ENCODE data around the gene GPR155.

GPR155 gene

DNA sequence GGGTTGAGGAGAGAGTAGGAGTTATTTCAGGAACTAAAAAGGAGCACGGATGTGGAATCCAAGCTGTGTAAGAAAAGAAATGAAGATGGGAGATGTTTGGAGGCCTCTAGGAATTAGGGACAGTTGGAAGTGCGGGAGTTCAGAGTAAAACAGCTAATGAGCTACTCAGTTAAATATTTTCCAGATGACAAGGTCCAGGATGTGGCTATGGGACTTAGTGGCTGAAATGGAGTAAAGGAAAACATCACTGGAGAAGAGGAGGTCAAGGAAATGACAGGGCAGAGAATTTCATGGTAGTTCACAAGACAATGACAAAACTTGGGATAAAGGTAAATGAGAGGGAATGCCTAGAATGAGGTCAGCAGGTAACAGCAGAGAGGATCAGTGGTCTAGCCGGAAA lies 13.0 kb downstream of the GPR155 start:
- no peaks in the 10 kb centered on the region for H3K27me3 ChIP-seq (ENCODE audit: control insufficient read depth in 1 of 2, insufficient read depth in 2 of 2, low read length in 2 of 2)
- no peaks in the 10 kb centered on the region for H3K9me3 ChIP-seq (ENCODE audit: control insufficient read depth in 1 of 2, low read length in 2 of 2)
- H3K27ac ChIP-seq (ENCODE audit: low read depth, low read length) = no peak overlapping the region
- peaks cover 0 to 6% of the 10 kb centered on the region in 2 donors for H3K4me1 ChIP-seq (ENCODE audit: control insufficient read depth in 1 of 2, insufficient read depth in 2 of 2, low read length in 2 of 2)
- H3K4me3 ChIP-seq (ENCODE audit: low read depth in 1 of 2, low read length in 2 of 2) = no peak overlapping the region
- H3K36me3 ChIP-seq (ENCODE audit: control insufficient read depth in 1 of 2, insufficient read depth in 2 of 2, low read length in 2 of 2) = peaks cover 0 to 3% of the 10 kb centered on the region in 2 donors
- H3K9ac ChIP-seq (ENCODE audit: low read depth in 1 of 2, low read length in 2 of 2) = no peak overlapping the region

DNA sequence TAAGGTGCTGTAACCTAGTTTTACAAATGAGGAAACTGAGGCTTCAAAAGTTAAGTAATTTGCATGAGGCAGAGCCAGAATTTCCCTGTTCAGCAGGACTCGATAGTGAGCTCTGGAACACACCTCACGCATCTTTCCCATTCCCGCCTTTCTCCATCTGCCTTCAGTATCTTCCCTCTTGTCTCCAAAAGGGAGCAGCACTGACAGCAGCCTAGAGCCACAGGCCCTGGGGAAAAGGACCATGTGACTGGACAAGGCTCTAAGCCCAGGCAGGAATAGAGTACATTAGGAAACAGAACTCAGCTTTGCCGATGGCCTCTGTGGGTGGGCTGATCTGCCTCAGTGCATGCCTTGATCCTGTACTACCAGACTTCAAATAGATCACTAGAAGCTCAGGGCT lies 21.5 kb downstream of the GPR155 start:
- H3K4me1 ChIP-seq (ENCODE audit: control insufficient read depth in 1 of 2, insufficient read depth in 2 of 2, low read length in 2 of 2) = no peaks in the 10 kb centered on the region

GRCh38 chr2:174461221-174461620 lies 25.6 kb downstream of the GPR155 start:
- H3K9ac ChIP-seq (ENCODE audit: low read depth in 1 of 2, low read length in 2 of 2) = no peak overlapping the region
- no peaks in the 10 kb centered on the region for H3K4me1 ChIP-seq (ENCODE audit: control insufficient read depth in 1 of 2, insufficient read depth in 2 of 2, low read length in 2 of 2)
- no peaks in the 10 kb centered on the region for H3K9me3 ChIP-seq (ENCODE audit: control insufficient read depth in 1 of 2, low read length in 2 of 2)
- H3K36me3 ChIP-seq (ENCODE audit: control insufficient read depth in 1 of 2, insufficient read depth in 2 of 2, low read length in 2 of 2) = no peaks in the 10 kb centered on the region
- no peak overlapping the region for H3K27ac ChIP-seq (ENCODE audit: low read depth, low read length)
- H3K4me3 ChIP-seq (ENCODE audit: low read depth in 1 of 2, low read length in 2 of 2) = no peak overlapping the region
- H3K27me3 ChIP-seq (ENCODE audit: control insufficient read depth in 1 of 2, insufficient read depth in 2 of 2, low read length in 2 of 2) = no peaks in the 10 kb centered on the region

More for the DNA sequence above, 21.5 kb downstream of the GPR155 start:
- Histone ChIP-seq H3K27ac (ENCODE audit: low read depth, low read length) (no peak overlapping the region), H3K9ac (ENCODE audit: low read depth in 1 of 2, low read length in 2 of 2) (no peak overlapping the region), H3K4me3 (ENCODE audit: low read depth in 1 of 2, low read length in 2 of 2) (no peak overlapping the region), H3K36me3 (ENCODE audit: control insufficient read depth in 1 of 2, insufficient read depth in 2 of 2, low read length in 2 of 2) (no peaks in the 10 kb centered on the region), H3K27me3 (ENCODE audit: control insufficient read depth in 1 of 2, insufficient read depth in 2 of 2, low read length in 2 of 2) (no peaks in the 10 kb centered on the region), H3K9me3 (ENCODE audit: control insufficient read depth in 1 of 2, low read length in 2 of 2) (no peaks in the 10 kb centered on the region)

DNA sequence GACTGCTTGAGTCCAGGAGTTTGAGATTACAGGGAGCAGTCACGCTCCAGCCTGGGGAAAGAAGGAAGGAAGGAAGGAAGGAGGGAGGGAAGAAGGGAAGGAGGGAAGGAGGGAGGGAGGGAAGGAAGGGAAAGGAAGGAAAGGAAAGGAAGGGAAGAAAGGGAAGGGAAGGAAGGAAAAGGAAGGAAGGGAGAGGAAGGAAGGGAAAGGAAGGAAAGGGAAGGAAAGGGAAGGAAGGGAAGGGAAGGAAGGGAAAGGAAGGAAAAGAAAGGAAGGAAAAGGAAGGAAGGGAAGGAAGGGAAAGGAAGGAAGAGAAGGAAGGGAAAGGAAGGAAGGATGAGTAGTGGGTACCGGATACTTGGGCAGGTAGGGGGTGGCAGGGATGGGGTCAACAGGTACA lies 32.3 kb downstream of the GPR155 start:
- Histone ChIP-seq H3K4me3 (ENCODE audit: low read depth in 1 of 2, low read length in 2 of 2) (no peak overlapping the region), H3K27me3 (ENCODE audit: control insufficient read depth in 1 of 2, insufficient read depth in 2 of 2, low read length in 2 of 2) (no peaks in the 10 kb centered on the region), H3K27ac (ENCODE audit: low read depth, low read length) (no peak overlapping the region), H3K4me1 (ENCODE audit: control insufficient read depth in 1 of 2, insufficient read depth in 2 of 2, low read length in 2 of 2) (no peaks in the 10 kb centered on the region), H3K9ac (ENCODE audit: low read depth in 1 of 2, low read length in 2 of 2) (no peak overlapping the region), H3K36me3 (ENCODE audit: control insufficient read depth in 1 of 2, insufficient read depth in 2 of 2, low read length in 2 of 2) (no peaks in the 10 kb centered on the region), H3K9me3 (ENCODE audit: control insufficient read depth in 1 of 2, low read length in 2 of 2) (no peaks in the 10 kb centered on the region)

GRCh38 chr2:174450021-174450816 lies 36.6 kb downstream of the GPR155 start:
- Histone ChIP-seq H3K27me3 (ENCODE audit: control insufficient read depth in 1 of 2, insufficient read depth in 2 of 2, low read length in 2 of 2) (no peaks in the 10 kb centered on the region), H3K9ac (ENCODE audit: low read depth in 1 of 2, low read length in 2 of 2) (no peak overlapping the region), H3K4me1 (ENCODE audit: control insufficient read depth in 1 of 2, insufficient read depth in 2 of 2, low read length in 2 of 2) (no peaks in the 10 kb centered on the region), H3K4me3 (ENCODE audit: low read depth in 1 of 2, low read length in 2 of 2) (no peak overlapping the region), H3K9me3 (ENCODE audit: control insufficient read depth in 1 of 2, low read length in 2 of 2) (no peaks in the 10 kb centered on the region), H3K36me3 (ENCODE audit: control insufficient read depth in 1 of 2, insufficient read depth in 2 of 2, low read length in 2 of 2) (no peaks in the 10 kb centered on the region), H3K27ac (ENCODE audit: low read depth, low read length) (no peak overlapping the region)

DNA sequence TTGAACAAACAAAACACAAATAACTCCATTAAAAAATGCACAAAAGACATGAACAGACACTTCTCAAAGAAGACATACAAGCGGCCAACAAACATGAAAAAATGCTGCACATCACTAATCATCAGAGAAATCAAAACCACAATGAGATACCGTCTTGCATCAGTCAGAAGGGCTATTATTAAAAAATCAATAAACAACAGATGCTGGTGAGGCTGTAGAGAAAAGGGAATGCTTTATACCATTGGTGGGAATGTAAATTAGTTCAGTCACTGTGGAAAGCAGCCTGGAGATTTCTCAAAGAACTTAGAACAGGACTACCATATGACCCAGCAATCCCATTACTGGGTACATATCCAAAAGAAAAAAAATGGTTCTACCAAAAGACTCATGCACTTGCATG lies 37.8 kb downstream of the GPR155 start:
- no peak overlapping the region for H3K4me3 ChIP-seq (ENCODE audit: low read depth in 1 of 2, low read length in 2 of 2)
- no peaks in the 10 kb centered on the region for H3K4me1 ChIP-seq (ENCODE audit: control insufficient read depth in 1 of 2, insufficient read depth in 2 of 2, low read length in 2 of 2)
- H3K27me3 ChIP-seq (ENCODE audit: control insufficient read depth in 1 of 2, insufficient read depth in 2 of 2, low read length in 2 of 2) = no peaks in the 10 kb centered on the region
- no peaks in the 10 kb centered on the region for H3K9me3 ChIP-seq (ENCODE audit: control insufficient read depth in 1 of 2, low read length in 2 of 2)
- no peaks in the 10 kb centered on the region for H3K36me3 ChIP-seq (ENCODE audit: control insufficient read depth in 1 of 2, insufficient read depth in 2 of 2, low read length in 2 of 2)
- no peak overlapping the region for H3K27ac ChIP-seq (ENCODE audit: low read depth, low read length)
- H3K9ac ChIP-seq (ENCODE audit: low read depth in 1 of 2, low read length in 2 of 2) = no peak overlapping the region

- Histone ChIP-seq H3K4me3 (ENCODE audit: low read depth in 1 of 2, low read length in 2 of 2) (no peak overlapping the region), H3K36me3 (ENCODE audit: control insufficient read depth in 1 of 2, insufficient read depth in 2 of 2, low read length in 2 of 2) (no peaks in the 10 kb centered on the region), H3K9me3 (ENCODE audit: control insufficient read depth in 1 of 2, low read length in 2 of 2) (no peaks in the 10 kb centered on the region), H3K27ac (ENCODE audit: low read depth, low read length) (no peak overlapping the region), H3K27me3 (ENCODE audit: control insufficient read depth in 1 of 2, insufficient read depth in 2 of 2, low read length in 2 of 2) (no peaks in the 10 kb centered on the region), H3K9ac (ENCODE audit: low read depth in 1 of 2, low read length in 2 of 2) (no peak overlapping the region), H3K4me1 (ENCODE audit: control insufficient read depth in 1 of 2, insufficient read depth in 2 of 2, low read length in 2 of 2) (no peaks in the 10 kb centered on the region)
Observed at GRCh38 chr2:174446531-174446930, 40.3 kb downstream of the GPR155 start.

DNA sequence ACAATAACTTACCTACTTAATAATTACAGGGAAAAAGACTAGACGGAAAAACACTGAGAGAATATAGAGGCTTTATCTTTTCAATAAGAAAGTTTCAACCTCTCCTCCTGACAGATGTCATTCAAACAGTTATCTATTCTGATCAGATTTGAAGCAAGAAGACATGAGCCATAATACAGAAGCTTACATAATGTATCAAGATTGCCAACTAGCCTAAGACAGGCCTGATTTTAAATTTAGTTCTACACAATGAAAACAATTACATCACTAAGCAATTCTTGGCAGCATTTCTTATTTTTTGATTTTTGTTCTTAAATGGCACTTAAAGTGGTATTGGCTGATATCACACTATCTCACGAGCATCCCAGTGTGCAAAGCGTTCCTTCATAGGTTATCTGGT lies 41.6 kb downstream of the GPR155 start:
- Histone ChIP-seq H3K27ac (ENCODE audit: low read depth, low read length) (no peak overlapping the region), H3K9ac (ENCODE audit: low read depth in 1 of 2, low read length in 2 of 2) (no peak overlapping the region), H3K9me3 (ENCODE audit: control insufficient read depth in 1 of 2, low read length in 2 of 2) (no peaks in the 10 kb centered on the region), H3K27me3 (ENCODE audit: control insufficient read depth in 1 of 2, insufficient read depth in 2 of 2, low read length in 2 of 2) (no peaks in the 10 kb centered on the region), H3K4me3 (ENCODE audit: low read depth in 1 of 2, low read length in 2 of 2) (no peak overlapping the region), H3K36me3 (ENCODE audit: control insufficient read depth in 1 of 2, insufficient read depth in 2 of 2, low read length in 2 of 2) (no peaks in the 10 kb centered on the region), H3K4me1 (ENCODE audit: control insufficient read depth in 1 of 2, insufficient read depth in 2 of 2, low read length in 2 of 2) (no peaks in the 10 kb centered on the region)

DNA sequence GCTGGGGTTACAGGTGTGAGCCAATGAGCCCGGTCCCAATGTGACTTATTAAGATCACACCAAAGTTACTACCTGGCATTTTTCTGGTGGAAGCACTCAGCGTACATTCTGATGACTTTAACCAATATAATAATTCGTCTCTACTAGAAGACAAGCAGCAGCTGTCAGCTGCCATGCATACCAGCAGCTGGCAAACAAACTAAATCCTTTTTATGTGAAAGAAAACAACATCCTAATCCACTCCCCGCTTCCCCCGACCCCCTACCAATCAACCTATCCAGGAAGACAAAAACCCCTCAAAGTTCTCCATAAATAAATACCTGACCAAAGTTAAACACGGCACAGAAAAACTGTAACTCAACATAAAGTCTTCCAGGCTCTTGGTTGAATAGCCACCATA lies 42.1 kb downstream of the GPR155 start:
- Histone ChIP-seq H3K4me1 (ENCODE audit: control insufficient read depth in 1 of 2, insufficient read depth in 2 of 2, low read length in 2 of 2) (no peaks in the 10 kb centered on the region), H3K9me3 (ENCODE audit: control insufficient read depth in 1 of 2, low read length in 2 of 2) (no peaks in the 10 kb centered on the region), H3K27me3 (ENCODE audit: control insufficient read depth in 1 of 2, insufficient read depth in 2 of 2, low read length in 2 of 2) (no peaks in the 10 kb centered on the region), H3K4me3 (ENCODE audit: low read depth in 1 of 2, low read length in 2 of 2) (no peak overlapping the region), H3K36me3 (ENCODE audit: control insufficient read depth in 1 of 2, insufficient read depth in 2 of 2, low read length in 2 of 2) (no peaks in the 10 kb centered on the region), H3K9ac (ENCODE audit: low read depth in 1 of 2, low read length in 2 of 2) (no peak overlapping the region), H3K27ac (ENCODE audit: low read depth, low read length) (no peak overlapping the region)

- H3K4me3 ChIP-seq (ENCODE audit: low read depth in 1 of 2, low read length in 2 of 2) = no peak overlapping the region
- no peak overlapping the region for H3K9ac ChIP-seq (ENCODE audit: low read depth in 1 of 2, low read length in 2 of 2)
- H3K27ac ChIP-seq (ENCODE audit: low read depth, low read length) = no peak overlapping the region
Observed at GRCh38 chr2:174442546-174443510, 44.0 kb downstream of the GPR155 start.

More at GRCh38 chr2:174442546-174443510, 44.0 kb downstream of the GPR155 start:
- Histone ChIP-seq H3K4me1 (ENCODE audit: control insufficient read depth in 1 of 2, insufficient read depth in 2 of 2, low read length in 2 of 2) (no peaks in the 10 kb centered on the region), H3K36me3 (ENCODE audit: control insufficient read depth in 1 of 2, insufficient read depth in 2 of 2, low read length in 2 of 2) (no peaks in the 10 kb centered on the region), H3K9me3 (ENCODE audit: control insufficient read depth in 1 of 2, low read length in 2 of 2) (no peaks in the 10 kb centered on the region), H3K27me3 (ENCODE audit: control insufficient read depth in 1 of 2, insufficient read depth in 2 of 2, low read length in 2 of 2) (no peaks in the 10 kb centered on the region)

Measured in duodenal mucosa (tissue), 2 donors.